Measurements from ENCODE around the gene LRRC46. TPM values are rescaled to one million over a fixed set of nuclear protein-coding genes. Genes with fewer than 3 reads are reported as not detected.

The LRRC46 gene
- total and polyA plus RNA-seq, 9 of the 15 experiments (the other 6 are each of a cell fraction or from before 2014, with no cell fraction given), result 0.39 to 1.4 (median 0.53) TPM; not detected in 1

- TF ChIP-seq CHD7 (IDR thresholded peaks at IDR 0.05; ENCODE audit: low read depth, low read length) (no peak), MCM3 (IDR thresholded peaks at IDR 0.05) (no peak), HLTF (IDR thresholded peaks at IDR 0.05) (peak; percentile 82; the same call in 1 of the 2 replicates), NCOR1 (IDR thresholded peaks at IDR 0.05) (peak; percentile 96), RFX7 (CRISPR knock-in tag; IDR thresholded peaks at IDR 0.05) (no peak), MTA1 (IDR thresholded peaks at IDR 0.05; ENCODE audit: borderline replicate concordance) (peak; percentile 46; the same call in 1 of the 2 replicates), RNF219 (CRISPR knock-in tag; IDR thresholded peaks at IDR 0.05) (no peak), MEF2D (tag; conservative IDR thresholded peaks at IDR 0.05; ENCODE audit: low read depth) (peak; percentile 48; the same call in 1 of the 2 replicates), MYBL2 (IDR thresholded peaks at IDR 0.05; ENCODE audit: low read depth) (no peak), MYBL2 (CRISPR knock-in tag; IDR thresholded peaks at IDR 0.05; ENCODE audit: borderline replicate concordance) (no peak), CTCF (IDR thresholded peaks at IDR 0.05 in 2 of 3, conservative IDR thresholded peaks at IDR 0.05 in 1 of 3; ENCODE audit: insufficient read depth in 2 of 3, low read depth in 1 of 3, low read length in 3 of 3) (no peak), ZNF232 (CRISPR knock-in tag; IDR thresholded peaks at IDR 0.05) (no peak), SMARCA4 (IDR thresholded peaks at IDR 0.05) (peak; percentile 87)
These were observed 46.0 kb downstream of the LRRC46 start (continued) for GRCh38 chr17:47877368-47878034.
